HL-60 (cell line): ENCODE data around the gene DHRS9.

Experiments used
- CTCF ChIP-seq: IDR thresholded peaks from one replicate; pipeline ENCODE4 v1.5.1; 2011; ENCODE audit warnings: low read length, control low read depth, inconsistent platforms; ENCODE audit not compliant: insufficient read depth
- POLR2AphosphoS5 ChIP-seq: IDR thresholded peaks from 2 replicates; pipeline ENCODE4 v1.6.1; 2012; ENCODE audit warnings: low read depth
- REST ChIP-seq: IDR thresholded peaks from 2 replicates; pipeline ENCODE4 v1.6.1; 2012; ENCODE audit warnings: low read depth; ENCODE audit not compliant: insufficient replicate concordance
- SPI1 ChIP-seq: IDR thresholded peaks from 2 replicates; pipeline ENCODE4 v1.6.1; 2012; ENCODE audit warnings: low read depth, mild to moderate bottlenecking, borderline replicate concordance

- TF ChIP-seq CTCF (peak; percentile 95), POLR2AphosphoS5 (no peak), REST (no peak), SPI1 (no peak)
These were observed 72.5 kb downstream of the DHRS9 start for GRCh38 chr2:169141713-169142352.
